HG02973 (cell line): Measurements from ENCODE around the gene ILKAP.

Experiments used
- ATAC-seq: cut with Tn5 transposase; IDR thresholded peaks from one replicate; pipeline ENCODE4 v1.9.1; 2021; ENCODE audit warnings: moderate library complexity; ENCODE audit not compliant: unreplicated experiment

ILKAP gene

DNA sequence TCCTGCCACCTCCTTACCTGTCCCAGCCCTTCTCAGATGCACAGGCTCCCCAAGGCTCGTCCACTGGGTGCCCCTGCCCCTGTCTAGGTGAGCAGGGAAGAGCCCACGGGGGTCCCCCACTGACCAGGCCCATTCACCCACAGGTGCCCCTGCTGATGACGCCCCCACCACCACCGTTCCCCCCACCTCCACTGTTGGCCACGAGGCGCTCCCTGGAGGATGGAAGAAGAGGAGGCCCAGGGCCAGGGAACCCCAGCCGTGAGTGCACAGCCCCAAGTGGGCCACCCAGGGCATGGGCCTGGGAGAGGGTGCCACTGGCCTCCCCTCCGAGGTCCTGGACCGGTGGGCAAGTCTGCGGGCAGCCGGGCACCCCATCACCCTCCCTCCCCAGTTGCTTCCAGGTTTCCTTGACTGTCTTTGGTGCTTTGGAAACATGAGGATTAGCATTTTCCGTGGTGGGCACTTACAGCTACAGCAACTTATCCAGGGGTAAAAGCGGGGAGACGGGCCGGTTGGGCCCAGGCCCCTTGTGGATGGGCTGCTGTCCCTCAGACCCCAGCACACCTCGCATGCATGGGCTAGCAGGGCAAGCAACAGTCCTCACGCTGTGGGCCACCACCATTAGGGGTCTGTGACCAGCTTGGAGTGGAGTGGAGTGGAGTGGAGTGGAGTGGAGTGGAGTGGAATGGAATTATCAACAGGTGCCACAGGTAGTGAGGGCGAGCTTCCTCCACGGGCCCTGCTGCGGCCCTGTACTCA lies 78.2 kb downstream of the ILKAP start:
- ATAC-seq: no peak

DNA sequence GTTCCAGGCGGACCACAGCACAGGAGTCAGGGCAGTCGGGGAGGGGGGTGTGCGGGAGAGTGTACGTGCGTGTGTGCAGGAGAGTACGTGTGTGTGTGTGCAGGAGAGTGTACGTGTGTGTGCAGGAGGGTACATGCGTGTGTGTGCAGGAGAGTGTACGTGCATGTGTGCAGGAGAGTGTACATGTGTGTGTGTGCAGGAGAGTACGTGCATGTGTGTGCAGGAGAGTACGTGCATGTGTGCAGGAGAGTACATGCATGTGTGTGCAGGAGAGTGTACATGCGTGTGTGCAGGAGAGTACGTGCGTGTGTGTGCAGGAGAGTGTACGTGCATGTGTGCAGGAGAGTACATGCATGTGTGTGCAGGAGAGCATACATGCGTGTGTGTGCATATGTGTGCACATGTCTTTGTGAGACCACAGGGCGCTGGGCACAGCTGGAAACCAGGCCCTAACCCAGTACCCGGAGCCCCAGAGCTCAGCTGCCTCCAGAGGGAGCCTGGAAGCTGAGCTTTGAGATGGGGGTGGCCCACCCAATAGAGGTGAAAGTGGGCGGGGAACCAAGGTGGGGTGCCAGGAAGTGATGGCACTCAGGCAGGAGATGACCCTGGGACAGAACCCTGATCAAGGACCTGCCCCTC lies 78.9 kb downstream of the ILKAP start:
- ATAC-seq: no peak

- no peak for ATAC-seq
These were observed 79.5 kb downstream of the ILKAP start for GRCh38 chr2:238123991-238124470.

- no peak for ATAC-seq
These were observed 80.1 kb downstream of the ILKAP start for GRCh38 chr2:238123218-238123971.

GRCh38 chr2:238122287-238123217 lies 80.9 kb downstream of the ILKAP start:
- ATAC-seq: no peak

- no peak for ATAC-seq
These were observed 81.8 kb downstream of the ILKAP start for GRCh38 chr2:238121511-238122286.

DNA sequence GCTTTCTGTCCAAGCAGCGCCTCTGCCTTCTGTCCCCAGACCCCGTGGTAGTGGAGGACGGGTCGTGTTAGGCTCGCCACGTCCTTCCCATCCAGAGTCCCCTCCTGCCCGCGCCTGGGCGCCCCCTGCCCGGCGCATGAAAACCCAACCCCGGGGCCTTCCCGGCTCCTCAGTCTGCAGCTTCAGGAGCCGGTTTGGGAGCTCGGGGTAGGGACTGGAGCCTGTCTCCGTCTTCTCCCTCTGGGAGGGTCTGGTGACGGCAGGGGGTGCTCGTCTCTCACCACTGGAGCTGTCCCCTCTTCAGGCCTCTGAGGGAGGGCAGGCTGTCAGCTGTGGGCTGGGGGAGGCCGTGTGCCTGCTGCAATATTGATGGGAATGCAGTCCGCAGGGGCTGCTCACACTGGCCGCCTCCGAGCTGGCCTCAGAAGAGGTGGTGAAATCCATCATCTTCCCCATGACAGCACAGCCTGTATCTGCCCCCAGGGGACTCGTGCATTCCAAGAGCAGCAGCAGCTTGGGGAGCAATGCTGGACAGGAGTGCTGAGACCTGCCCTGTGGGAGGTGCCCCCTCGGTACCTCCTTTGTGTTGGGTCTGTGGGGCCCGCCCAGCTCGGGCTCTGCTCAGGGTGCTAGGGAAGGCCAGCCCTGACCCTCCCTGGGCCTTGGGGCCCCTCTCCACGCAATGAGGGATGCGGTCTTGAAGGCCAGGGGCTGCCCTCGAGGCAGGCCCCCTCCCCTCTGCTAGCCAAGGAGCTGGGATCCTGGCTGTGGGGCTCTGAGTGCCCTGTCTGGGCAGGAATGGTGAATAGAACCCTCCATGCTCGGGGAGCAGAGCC lies 82.8 kb downstream of the ILKAP start:
- no peak for ATAC-seq
